SK-N-SH (cell line): ENCODE data around the gene COL23A1.

Source experiments
- CTCF ChIP-seq: fragments of 200-600 bp; sonication (generic); IDR thresholded peaks from 2 replicates; pipeline ENCODE4 v1.6.1; 2017; ENCODE audit warnings: antibody characterized with exemption, mild to moderate bottlenecking, moderate library complexity
- FOXM1 ChIP-seq: IDR thresholded peaks from 2 replicates; pipeline ENCODE4 v1.4.0; 2012; ENCODE audit warnings: low read depth, mild to moderate bottlenecking
- GABPA ChIP-seq: IDR thresholded peaks from 2 replicates; pipeline ENCODE4 v1.4.0; 2012; ENCODE audit warnings: low read depth, mild to moderate bottlenecking
- IRF3 ChIP-seq: fragments of 150-350 bp; IDR thresholded peaks from 2 replicates; pipeline ENCODE4 v1.6.1; 2016; ENCODE audit warnings: mild to moderate bottlenecking, low read depth, low read length
- POLR2AphosphoS5 ChIP-seq: IDR thresholded peaks from 2 replicates; pipeline ENCODE4 v1.6.1; 2012; ENCODE audit warnings: low read depth, low read length
- REST ChIP-seq: IDR thresholded peaks from 2 replicates; pipeline ENCODE4 v1.6.1; 2012; ENCODE audit warnings: mild to moderate bottlenecking, low read depth, low read length, moderate library complexity
- USF1 ChIP-seq: IDR thresholded peaks from 2 replicates; pipeline ENCODE4 v1.4.0; 2012; ENCODE audit warnings: low read depth, borderline replicate concordance
- USF2 ChIP-seq: fragments of 150-350 bp; IDR thresholded peaks from 2 replicates; pipeline ENCODE4 v1.6.1; 2017; ENCODE audit warnings: antibody characterized with exemption, low read length, low read depth, borderline replicate concordance

- no peak for TF ChIP-seq CTCF
- TF ChIP-seq FOXM1: no peak
- no peak for TF ChIP-seq POLR2AphosphoS5
- no peak for TF ChIP-seq IRF3
- TF ChIP-seq GABPA: no peak
- TF ChIP-seq USF2: no peak
- no peak for TF ChIP-seq REST
- no peak for TF ChIP-seq USF1
These were observed 148.5 kb downstream of the COL23A1 start for GRCh38 chr5:178441486-178442270.
